GM19452 (cell line): Measurements from ENCODE around the gene OBI1.
A peak's percentile ranks its signal among the peaks of the same experiment; 100 is the strongest.

ENCODE experiments used
- ATAC-seq: cut with Tn5 transposase; IDR thresholded peaks from one replicate; pipeline ENCODE4 v1.9.1; 2021; ENCODE audit not compliant: unreplicated experiment

The OBI1 gene

DNA sequence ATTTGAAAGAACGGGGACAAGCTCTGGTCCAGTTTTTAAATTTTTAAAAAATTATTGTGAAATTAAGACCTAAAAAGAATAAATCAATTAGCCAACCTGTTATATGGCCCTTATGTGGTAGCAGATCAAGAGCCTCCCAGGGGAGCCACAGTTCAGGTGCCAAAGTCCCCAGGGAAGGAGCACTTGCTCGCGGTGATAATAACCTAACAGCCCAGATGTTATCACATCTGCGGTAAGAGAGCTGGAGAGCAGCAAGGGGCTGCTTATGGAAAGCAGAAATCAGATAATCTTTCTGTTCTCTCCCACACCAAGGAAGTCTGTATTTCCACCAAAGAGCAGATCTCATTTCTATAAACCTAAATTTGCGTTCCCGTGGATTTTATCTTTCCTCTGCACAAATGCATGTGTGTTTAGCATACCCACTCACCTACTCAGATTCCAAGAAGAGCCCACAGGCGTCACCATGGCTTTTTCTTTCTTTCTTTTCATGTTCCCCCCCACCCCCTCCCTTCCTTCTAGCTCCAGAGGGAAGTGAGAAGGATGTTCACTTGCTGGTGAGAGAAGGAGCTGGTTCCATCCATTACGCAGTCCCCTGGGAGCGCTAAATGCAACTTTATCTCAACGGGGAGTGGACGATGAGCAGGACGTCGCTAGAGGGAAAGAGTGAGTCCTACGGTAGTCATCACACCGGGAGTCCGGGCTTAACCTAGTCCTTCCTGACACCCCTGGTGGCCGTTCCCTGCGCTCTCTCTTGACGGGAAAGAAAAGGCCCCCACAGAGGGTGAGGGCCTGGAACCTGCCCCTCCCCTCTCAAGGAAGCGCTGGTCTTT lies 54.0 kb downstream of the OBI1 start:
- ATAC-seq = no peak

DNA sequence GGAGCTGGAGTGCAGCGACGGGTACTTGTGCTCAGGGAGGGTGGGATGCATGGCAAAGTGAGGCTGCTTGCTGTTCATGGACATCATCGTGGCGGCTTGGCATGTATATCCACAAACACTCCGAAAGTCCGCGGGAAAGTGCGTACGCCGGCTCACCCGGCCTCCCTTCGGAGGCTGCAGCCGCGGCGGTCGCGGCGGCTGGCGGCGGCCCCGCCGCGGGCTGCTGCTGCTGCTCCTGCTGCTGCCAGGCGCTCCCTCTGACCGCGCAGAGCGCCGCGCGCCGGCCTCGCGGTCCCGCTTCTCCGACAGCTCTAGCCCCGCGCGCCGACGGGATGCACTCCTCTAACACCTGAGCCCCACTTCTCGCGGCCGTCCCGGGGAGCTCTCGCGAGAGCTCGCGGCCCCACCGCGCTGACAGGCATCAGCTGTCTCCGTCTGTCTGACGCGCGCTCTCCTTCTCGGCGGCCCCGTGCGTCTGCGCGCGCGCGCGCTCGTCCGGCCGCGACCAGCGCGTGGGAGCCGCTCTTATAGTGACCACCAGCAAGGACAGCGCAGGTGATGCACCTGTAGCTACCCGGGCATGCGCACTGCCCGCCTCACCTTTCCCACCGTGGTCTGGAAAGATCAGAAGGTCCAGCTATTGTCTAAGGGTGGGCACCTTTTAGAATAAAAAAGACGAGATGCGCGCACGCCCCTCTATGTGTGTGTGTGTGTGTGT lies 55.6 kb downstream of the OBI1 start, which contains the start of gene POU4F1:
Gene POU4F1, minus strand, starts transcription at position 313 of the 718 bp plus-strand sequence. Its CDS starts 226 bp downstream, at position 87.
- ATAC-seq = peak; percentile 92

DNA sequence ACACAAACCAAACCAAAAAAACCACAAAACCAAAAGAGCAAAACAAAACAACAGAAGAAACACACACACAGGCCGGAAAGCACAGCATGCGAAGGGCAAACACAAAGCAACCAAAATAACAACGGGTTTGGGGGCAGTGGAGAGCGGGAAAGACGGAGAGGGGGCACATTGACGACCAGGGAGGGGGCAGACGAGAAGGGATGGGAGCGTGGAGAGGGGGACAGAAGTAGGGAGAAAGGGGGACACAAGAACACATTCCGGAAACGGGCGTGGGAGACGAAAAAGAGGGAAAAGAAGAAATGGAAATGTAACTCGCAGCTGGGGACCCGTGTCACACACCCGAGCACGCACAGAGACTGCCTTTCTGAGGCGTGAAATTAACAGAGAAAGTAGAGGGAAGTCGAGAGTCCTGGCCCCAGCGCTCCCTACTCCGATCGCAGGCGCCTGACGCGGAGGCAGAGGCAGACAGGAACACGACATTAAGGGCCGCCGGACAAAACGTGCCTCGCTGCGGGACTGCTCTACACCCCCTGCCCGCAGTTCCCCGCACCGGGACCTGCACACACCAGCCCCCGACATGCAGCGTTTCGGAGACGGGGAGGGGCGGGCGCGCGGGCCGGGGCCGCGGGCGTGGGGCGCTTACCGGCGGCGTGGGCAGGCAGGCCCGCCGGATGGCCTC lies 56.3 kb downstream of the OBI1 start:
- peak; percentile 16 for ATAC-seq

DNA sequence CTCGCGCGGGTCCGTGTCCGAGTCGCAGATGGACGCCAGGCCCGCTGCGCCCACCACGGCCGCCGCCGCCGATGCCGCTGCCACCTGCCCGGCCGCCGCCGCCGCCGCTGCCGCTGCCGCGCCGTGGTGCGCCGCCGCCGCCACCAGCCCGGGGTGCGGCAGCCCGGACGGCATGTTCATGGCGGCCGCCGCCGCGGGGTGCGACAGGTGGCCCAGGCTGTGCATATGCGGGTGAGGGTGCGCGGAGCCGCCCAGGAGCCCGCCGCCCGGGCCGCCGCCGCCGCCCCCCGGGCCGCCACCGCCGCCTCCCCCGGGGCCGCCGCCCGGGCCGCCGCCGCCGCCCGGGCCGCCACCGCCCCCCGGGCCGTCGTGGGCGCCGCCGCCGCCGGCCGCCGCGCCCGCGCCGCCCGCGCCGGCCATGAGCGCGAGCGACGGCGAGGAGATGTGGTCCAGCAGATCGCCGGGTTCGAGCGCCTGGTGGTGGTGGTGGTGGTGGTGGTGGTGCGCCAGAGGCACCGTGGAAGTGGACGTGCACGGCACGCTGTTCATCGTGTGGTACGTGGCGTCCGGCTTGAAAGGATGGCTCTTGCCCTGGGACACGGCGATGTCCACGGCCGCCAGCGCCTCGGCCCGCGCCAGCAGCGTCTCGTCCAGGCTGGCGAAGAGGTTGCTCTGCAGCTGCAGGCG lies 56.9 kb downstream of the OBI1 start:
- ATAC-seq = no peak

DNA sequence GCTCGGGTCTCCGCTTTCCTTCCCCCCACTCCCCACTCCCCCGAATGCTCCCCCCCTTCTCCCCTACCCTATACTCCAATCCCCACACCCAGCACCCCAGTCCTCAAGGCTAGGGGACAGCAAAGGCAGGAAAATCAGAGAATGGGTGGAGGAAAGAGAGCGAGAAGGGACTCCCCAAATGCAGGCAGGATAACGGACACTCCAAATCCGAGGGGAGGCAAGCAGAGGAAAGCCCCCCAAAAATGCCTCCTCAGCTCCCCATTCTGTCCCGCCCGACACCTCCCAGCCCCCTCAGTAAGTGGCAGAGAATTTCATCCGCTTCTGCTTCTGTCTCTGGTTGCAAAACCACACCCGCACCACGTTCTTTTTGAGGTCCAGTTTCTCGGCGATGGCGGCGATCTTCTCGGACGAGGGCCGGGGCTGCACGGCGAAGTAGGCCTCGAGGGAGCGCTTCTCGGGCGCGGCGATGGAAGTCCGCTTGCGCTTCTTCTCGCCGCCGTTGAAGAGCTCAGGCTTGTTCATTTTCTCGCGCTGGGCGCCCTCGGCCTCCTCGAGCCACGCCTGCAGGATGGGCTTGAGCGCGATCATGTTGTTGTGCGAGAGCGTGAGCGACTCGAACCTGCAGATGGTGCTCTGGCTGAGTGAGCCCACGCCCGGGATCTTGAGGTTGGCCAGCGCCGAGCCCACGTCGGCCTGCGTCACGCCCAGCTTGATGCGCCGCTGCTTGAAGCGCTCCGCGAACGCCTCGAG lies 57.7 kb downstream of the OBI1 start:
- ATAC-seq = no peak

DNA sequence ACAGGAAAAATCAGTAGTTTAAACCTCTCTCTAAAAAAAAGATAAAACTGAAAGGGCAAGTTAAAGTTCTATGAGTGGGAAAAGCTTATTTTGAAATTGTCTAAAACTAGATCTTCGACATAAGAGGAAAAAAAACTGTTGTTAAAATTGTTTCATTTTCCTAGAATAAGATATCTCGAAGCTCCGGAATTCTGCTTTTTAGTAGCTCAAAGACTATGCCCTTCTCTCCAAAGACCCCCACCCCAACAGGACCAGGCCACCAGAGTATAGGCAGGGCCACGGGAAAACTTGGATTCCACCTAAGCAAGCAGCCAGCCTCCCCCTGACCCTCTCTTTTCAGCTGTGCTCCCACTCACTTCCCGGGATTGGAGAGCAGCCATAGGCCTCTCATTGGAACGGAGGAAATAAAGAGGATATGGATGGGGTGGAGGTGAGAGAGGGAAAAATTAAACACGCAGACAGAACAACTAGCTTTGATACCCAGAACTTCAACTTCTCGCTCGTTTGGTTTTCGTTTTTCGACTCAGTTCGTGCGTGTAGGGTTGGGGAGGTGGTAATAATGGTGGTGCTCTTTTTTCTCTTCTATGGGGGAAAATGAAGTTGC lies 58.6 kb downstream of the OBI1 start:
- no peak for ATAC-seq

DNA sequence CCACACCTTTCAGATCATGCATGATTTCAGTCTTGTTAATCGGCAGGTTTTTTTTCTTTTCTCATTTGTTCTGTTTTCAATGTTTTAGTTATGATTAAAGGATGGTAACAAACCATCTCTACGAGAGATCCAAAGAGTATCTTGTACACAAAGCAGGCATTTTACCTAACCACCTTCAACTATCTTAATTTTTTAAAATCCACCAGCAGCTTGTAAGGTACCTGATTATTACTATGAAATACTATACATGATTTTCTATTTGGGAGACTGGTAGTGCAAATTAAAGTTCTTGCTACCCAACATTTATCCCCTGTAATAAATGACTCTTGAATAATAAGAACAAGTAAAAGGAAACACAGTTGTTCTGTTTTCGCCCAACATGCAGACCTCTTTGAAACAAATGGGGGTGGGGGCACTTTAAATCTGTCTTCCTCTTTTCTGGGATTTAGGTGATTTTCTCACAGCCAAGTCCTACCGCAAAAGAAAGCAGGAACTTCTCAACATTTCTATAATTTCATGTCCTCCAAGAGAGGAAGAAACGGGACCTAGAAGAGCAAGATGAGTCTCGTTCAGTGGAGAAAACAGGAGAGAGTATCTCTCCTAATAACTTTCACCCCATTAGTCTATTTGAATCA lies 59.2 kb downstream of the OBI1 start:
- ATAC-seq = no peak

DNA sequence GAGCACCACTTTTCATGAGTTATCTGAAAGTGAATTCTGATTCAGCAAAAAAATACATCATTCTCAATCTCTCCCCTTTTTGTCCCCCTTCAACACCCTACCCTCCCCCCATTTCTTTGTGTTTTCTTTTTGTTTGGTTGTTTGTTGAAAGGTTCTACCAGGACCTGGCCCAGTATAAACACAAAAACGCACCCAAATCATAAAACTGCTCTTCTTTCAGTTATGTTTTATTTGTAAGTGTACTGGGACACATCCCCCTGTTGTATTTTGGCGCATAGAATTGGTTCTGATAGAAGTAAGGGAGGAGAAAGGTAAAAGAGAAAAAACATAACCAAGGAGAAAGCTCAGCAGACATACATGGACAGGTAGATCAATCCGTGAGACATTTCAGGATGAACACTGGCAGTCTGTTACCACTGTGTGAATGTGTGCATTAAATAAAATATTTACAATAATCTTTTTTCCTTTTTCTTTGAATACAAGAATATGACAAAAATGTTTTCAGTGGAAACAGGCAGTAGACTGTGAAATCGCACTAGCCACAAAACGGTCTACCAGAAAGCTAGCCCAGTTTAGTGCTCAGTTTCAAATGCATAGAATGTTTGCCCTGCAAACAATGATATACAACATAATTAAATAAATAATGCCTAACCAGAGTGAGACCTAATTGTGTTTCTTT lies 59.9 kb downstream of the OBI1 start:
- ATAC-seq = no peak

DNA sequence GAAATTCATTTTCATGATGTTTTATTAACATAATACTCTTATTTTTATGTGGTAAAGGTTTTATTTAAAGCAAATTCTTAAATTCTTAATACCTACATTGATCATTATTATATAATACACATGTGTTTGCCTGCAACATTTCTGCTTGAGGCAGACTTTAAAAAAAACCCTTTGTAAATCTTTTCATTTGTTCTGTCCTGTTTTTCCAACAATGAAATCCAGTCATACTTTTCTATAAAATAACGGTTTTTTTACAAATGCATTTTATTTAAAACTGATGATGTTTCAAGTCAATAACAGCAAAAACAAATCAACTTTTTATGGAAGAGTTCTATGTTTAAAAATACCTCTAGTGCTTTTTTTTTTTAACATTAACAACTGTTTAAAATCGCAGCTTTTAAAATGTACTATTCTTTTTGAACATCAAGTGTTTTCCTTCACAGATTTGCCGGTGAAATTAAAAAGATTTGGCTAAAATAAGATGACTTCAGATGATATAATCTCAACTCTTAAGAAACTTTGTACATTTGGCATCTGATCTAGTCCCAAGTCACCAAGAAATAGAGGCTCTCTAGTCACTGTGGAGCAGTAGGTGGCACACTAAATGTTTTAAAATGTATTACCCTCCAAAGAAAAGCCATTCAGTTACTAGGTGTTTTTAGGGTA lies 60.7 kb downstream of the OBI1 start:
- no peak for ATAC-seq

DNA sequence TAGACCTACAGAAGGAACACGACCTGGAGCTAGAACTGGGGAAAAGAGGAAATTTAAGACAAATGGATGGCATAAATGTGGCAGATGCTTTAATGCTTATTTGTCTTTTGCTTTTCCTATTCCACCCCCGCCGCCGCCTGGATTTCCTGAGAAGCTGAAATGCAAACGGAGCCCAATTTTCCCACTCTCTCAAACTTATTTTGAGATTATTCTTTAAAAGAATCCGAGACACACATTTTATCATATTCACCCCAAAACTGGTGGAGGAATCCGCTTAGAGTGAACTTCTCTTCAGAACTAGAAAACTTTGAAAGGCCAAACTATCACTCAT lies 61.4 kb downstream of the OBI1 start:
- no peak for ATAC-seq

DNA sequence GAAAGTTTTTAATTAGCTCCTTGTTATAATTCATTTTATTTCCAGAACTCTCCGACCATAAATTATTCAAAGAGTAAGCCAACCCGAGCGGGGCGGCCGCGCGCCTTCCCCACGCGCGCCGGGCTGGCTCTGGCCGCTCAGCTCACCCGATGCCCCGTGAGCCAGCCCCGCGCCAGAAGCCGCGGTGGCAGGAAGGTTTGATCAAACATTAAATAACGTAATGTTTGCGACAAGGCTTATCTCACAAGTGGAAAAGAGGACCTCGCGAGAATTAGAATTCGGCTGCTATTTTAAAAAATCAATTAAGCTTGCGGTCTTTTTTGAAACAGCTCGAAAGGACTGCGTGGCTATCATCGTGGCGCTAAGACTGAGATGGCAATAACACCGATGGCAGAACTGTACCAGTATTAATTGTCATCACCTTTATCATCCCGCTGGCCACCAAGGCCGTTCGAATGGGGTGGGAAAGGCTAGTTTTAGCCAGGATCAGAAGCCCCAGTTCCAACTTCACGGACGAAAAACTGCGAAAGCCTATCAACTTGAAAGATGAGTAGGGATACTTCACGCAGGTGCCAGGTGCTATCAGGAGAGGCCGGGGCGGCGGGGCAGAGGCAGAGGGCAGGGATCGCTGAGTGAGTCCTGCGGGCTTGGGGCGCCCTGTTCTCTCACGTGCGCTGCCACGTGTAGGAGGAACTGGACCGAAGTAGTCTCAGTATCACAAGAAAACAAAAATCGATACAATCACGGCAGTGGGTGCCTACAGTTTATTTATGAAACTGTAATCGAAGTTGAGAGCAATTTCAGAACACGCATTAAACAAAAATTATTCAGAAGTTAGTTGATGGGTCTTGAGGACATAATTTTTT lies 62.0 kb downstream of the OBI1 start:
- ATAC-seq = no peak

DNA sequence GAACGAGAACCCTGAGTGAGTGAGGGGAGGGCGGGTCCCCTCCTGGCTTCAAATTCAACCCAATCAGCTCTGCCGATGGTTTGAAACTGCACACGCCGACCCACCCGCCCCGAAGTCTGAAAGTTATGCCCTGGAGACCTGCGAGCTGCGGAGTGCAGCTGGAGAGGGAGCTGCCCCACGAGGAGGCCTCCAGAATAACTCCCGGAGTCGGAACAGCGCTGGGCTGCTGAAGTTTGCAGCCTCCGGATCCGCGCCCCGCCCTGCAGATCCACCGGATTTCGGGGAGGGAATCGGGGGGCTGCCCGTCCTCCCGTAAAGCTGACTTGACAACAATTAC lies 62.6 kb downstream of the OBI1 start:
- no peak for ATAC-seq

DNA sequence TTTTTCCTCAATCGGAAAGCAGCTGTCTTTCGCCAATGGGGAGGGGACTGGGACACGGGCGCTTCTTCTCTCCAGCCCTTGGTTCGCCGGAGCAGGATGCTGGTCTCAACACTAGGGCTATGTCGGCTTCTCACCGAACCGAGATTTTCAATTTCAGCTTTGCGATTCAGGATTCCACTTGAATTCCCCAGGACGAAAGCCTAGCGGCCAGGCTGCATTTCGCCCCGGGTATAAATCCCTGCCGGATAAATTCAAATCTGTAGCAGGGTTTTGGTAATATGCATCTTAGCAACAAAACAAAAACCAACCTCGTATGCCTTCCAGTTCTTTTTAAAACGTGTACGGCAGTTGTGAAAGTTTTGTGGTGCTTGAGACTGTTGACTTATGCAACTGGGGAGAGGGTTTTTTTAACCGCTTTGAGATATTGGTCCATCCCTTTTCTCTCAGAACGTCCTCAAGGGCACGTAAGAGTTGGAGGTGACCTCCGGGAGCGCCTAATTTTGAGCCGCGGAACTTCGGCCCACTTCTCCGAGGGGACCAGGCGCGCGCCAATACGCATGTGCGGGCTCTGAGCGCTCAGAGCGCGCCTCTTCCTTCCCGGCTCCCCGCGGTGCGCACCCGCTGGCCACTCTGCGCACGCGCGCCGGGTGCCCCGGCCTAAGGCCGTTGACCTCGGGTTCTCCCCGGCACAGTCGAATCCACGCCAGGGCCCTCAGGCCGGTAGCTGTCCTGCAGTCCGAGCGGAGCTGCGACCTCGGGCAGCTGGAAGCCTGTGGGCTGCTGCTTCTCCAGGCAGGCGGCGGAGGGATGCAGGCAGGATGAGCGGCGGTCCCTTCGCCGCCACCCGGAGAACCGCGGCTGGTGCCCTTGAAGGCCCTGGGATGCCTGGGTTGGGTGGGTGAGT lies 63.2 kb downstream of the OBI1 start:
- no peak for ATAC-seq

DNA sequence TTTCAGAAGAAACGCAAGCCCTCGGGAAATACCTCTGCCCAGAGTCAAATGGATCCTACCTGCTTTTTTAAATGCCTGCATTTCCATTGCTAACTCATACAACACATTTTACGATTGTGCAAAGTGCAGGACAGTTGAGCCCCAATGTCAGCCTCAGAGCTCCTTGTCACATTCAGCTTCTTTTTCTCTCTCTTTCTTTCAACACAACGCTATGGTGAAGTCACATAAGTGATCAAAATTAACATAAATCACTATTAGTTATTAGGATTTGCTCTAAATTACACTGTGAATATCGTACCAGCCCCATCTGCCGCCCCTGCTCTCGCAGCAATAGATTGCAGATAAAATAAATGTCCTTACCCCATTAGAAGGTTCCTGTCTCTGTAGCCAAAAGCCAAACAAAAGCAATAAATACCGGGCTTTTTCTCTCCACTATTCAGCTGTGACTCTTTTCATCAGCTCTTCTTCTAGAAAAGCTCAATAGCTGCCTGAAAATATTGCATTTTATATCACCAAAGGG lies 64.4 kb downstream of the OBI1 start:
- ATAC-seq = no peak

DNA sequence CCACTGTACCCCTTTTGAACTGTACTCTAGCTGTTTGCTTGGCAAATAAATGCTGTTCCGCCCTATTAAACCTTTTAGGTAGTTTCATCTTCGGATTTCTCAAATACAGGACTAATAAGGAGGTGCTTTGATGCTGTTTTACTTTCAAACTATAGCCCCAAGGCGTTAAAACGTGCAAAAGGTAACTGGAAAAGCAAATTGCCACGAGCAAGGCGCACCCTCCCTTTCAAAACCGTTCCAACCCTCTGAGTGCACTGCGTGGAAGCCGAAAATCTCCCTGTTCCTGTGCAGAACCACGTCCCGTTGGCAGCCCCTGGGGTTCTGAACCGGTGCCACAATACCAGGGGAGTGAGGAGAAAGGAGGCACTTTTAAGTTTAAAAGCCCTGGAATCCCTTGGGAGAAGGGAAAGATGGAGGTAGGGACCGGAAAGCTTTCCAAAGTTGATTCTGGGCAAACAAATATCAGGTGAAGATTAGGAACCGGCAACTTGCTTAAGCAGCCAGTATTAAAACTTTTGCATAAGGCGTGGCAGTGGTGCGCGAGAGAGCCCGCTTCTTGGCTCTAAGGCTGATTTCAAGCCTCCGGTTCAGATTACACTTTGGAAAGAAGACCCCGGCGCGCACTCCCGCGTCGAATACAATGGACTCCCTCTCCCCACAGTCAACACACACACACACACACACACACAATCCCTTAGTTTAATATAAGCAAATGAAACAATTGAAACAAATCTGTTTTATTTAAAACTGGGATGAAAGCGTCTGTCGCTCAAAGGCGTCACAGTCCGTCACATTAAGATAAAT lies 65.1 kb downstream of the OBI1 start:
- ATAC-seq = no peak

DNA sequence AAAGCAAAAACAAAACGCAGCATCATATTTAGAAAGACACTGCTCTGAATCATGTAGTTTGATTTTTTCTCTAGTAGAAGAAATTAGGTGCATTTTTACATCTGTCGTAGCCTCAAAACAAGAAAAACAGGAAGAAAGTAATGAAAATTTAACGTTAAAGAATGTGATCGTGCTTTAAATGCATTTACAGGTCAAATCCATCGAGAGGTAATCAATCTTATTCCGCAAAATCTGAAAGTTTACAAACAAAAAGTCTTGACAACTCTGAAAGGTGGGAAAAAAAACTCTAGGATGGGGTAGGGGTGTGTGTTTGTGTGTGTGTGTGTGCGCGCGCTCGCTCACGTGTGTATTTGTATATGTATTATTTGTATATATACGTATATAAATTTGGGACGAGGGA lies 65.8 kb downstream of the OBI1 start:
- no peak for ATAC-seq
